ENCODE results near the gene MRPL36.

MRPL36 gene

GRCh38 chr5:1779782-1780613 is 19.6 kb downstream of the MRPL36 start:
- no peak for DNase-seq

- no peak for DNase-seq
Observed at GRCh38 chr5:1779021-1779680, 20.5 kb downstream of the MRPL36 start.

- DNase-seq = no peak
Observed at GRCh38 chr5:1778138-1779020, 21.3 kb downstream of the MRPL36 start.

- DNase-seq = no peak
Observed at GRCh38 chr5:1777281-1778137, 22.1 kb downstream of the MRPL36 start.

GRCh38 chr5:1776831-1777230 is 22.8 kb downstream of the MRPL36 start:
- DNase-seq = no peak

- no peak for DNase-seq
Observed at GRCh38 chr5:1772634-1773033, 27.0 kb downstream of the MRPL36 start.

- no peak for DNase-seq
Observed at GRCh38 chr5:1771149-1772065, 28.2 kb downstream of the MRPL36 start.

GRCh38 chr5:1770443-1770802 is 29.2 kb downstream of the MRPL36 start:
- DNase-seq = no peak

GRCh38 chr5:1769752-1770442 is 29.7 kb downstream of the MRPL36 start:
- no peak for DNase-seq

GRCh38 chr5:1769017-1769640 is 30.5 kb downstream of the MRPL36 start:
- no peak for DNase-seq

- no peak for DNase-seq
Observed at GRCh38 chr5:1768283-1769000, 31.2 kb downstream of the MRPL36 start.

- DNase-seq = no peak
Observed at GRCh38 chr5:1767524-1768282, 31.9 kb downstream of the MRPL36 start.

GRCh38 chr5:1765880-1766235 is 33.8 kb downstream of the MRPL36 start:
- DNase-seq = no peak

- no peak for DNase-seq
Observed at GRCh38 chr5:1765141-1765879, 34.3 kb downstream of the MRPL36 start.

- DNase-seq = no peak
Observed at GRCh38 chr5:1764606-1764960, 35.1 kb downstream of the MRPL36 start.

GRCh38 chr5:1763960-1764605 is 35.6 kb downstream of the MRPL36 start:
- no peak for DNase-seq

- DNase-seq = no peak
Observed at GRCh38 chr5:1763548-1763911, 36.1 kb downstream of the MRPL36 start.
